H1 (cell line): ENCODE data around the gene SSMEM1. TPM values are rescaled to one million over a fixed set of nuclear protein-coding genes. Genes with fewer than 3 reads are reported as not detected.

Experiments
- CTCF ChIA-PET: fragments of 300-600 bp; sonication (Branson Sonifier 250); formaldehyde crosslinking; loops from one replicate; lab custom pipeline; 2021; ENCODE audit not compliant: partially characterized antibody; lab: Charles Lee
- POLR2A ChIA-PET: fragments of 300-600 bp; sonication (Branson Sonifier 250); formaldehyde crosslinking; loops from one replicate; lab custom pipeline; 2021; ENCODE audit warnings: inconsistent platforms; ENCODE audit not compliant: partially characterized antibody; lab: Charles Lee
- DNase-seq, 2 experiments: peaks; one replicate each; pipeline versions ENCODE4 v3.0.0 to v3.0.0-alpha.2; 2010 to 2022; ENCODE audit warnings: low spot score in 2 of 2, low read depth in 1 of 2, mixed read lengths in 1 of 2
- FAIRE-seq: peaks from 2 replicates; lab custom pipeline; 2011; peaks lifted over from hg19 to GRCh38; lab: Jason Lieb, UNC
- H2AFZ ChIP-seq: 2 replicates; pipeline ENCODE4 v1.8.1; 2012; ENCODE audit warnings: low read length, inconsistent platforms
- H2AK5ac ChIP-seq: 2 replicates; pipeline ENCODE4 v1.6.1; 2013; ENCODE audit warnings: low read depth, low read length
- H2BK120ac ChIP-seq: replicated peaks from 2 replicates; pipeline ENCODE3; 2013; ENCODE audit warnings: low read depth, low read length, inconsistent platforms
- H2BK12ac ChIP-seq: 2 replicates; pipeline ENCODE4 v1.6.1; 2013; ENCODE audit warnings: low read depth, low read length
- H2BK15ac ChIP-seq: 2 replicates; pipeline ENCODE4 v1.6.1; 2013; ENCODE audit warnings: low read length
- H2BK20ac ChIP-seq: 2 replicates; pipeline ENCODE4 v1.6.1; 2013; ENCODE audit warnings: low read length
- H2BK5ac ChIP-seq: 2 replicates; pipeline ENCODE4 v1.6.1; 2013; ENCODE audit warnings: low read depth, low read length
- H3K14ac ChIP-seq: 2 replicates; pipeline ENCODE4 v1.6.1; 2013; ENCODE audit warnings: inconsistent platforms; ENCODE audit not compliant: insufficient read length
- H3K18ac ChIP-seq: 2 replicates; pipeline ENCODE4 v1.6.1; 2013; ENCODE audit warnings: low read length; ENCODE audit errors: extremely low read depth
- H3K23ac ChIP-seq: 2 replicates; pipeline ENCODE4 v1.6.1; 2013; ENCODE audit warnings: inconsistent platforms; ENCODE audit not compliant: insufficient read length
- H3K23me2 ChIP-seq: 2 replicates; pipeline ENCODE4 v1.6.1; 2013; ENCODE audit warnings: low read depth, low read length
- H3K27ac ChIP-seq: 2 replicates; pipeline ENCODE4 v1.6.1; 2011; ENCODE audit warnings: low read depth, low read length, inconsistent platforms
- H3K27me3 ChIP-seq, 4 experiments: replicated peaks in 1 of 4; 1 replicate in 1 of 4; 2 replicates in 3 of 4; pipeline versions ENCODE4 v1.6.1 to v1.8.1; 2011 to 2013; ENCODE audit warnings: low read length in 3 of 4, mild to moderate bottlenecking in 3 of 4, inconsistent platforms in 2 of 4, mixed read lengths in 2 of 4, moderate library complexity in 1 of 4; ENCODE audit not compliant: control insufficient read depth in 3 of 4, insufficient read depth in 3 of 4; ENCODE audit errors: extremely low read depth in 1 of 4
- H3K36me3 ChIP-seq, 4 experiments: 2 replicates each; pipeline versions ENCODE4 v1.6.1 to v1.8.1; 2011 to 2013; ENCODE audit warnings: mild to moderate bottlenecking in 4 of 4, low read length in 3 of 4, moderate library complexity in 2 of 4, control low read depth in 1 of 4, inconsistent platforms in 1 of 4; ENCODE audit not compliant: insufficient read depth in 4 of 4, control insufficient read depth in 2 of 4
- H3K4ac ChIP-seq: replicated peaks from 2 replicates; pipeline ENCODE3; 2013; ENCODE audit warnings: low read length, low read depth, mixed read lengths, inconsistent platforms; ENCODE audit not compliant: insufficient read length
- H3K4me1 ChIP-seq, 4 experiments: replicated peaks in 1 of 4; 1 replicate in 1 of 4; 2 replicates in 3 of 4; pipeline versions ENCODE4 v1.6.1 to v1.8.1; 2011 to 2013; ENCODE audit warnings: low read length in 3 of 4, inconsistent platforms in 2 of 4, mixed read lengths in 1 of 4; ENCODE audit not compliant: insufficient read depth in 4 of 4, control insufficient read depth in 3 of 4
- H3K4me2 ChIP-seq, 2 experiments: 2 replicates each; pipeline versions ENCODE4 v1.6.1 to v1.8.1; 2011 to 2013; ENCODE audit warnings: low read depth in 2 of 2, low read length in 2 of 2, control low read depth in 1 of 2, inconsistent platforms in 1 of 2, mild to moderate bottlenecking in 1 of 2; ENCODE audit not compliant: insufficient read depth in 1 of 2
- H3K4me3 ChIP-seq, 4 experiments: fragments of 200-600, 300-600 bp in 1 of 4; sonication (generic), shearing (Covaris generic), sonication (Bioruptor Twin) in 1 of 4; 2 replicates each; pipeline versions ENCODE4 v1.5.1 to v1.8.1; 2011 to 2016; ENCODE audit warnings: low read length in 4 of 4, low read depth in 3 of 4, control low read depth in 2 of 4, inconsistent platforms in 2 of 4, mild to moderate bottlenecking in 2 of 4, mixed read lengths in 1 of 4, moderate library complexity in 1 of 4; ENCODE audit not compliant: insufficient read depth in 2 of 4; ENCODE audit errors: extremely low read depth in 1 of 4
- H3K56ac ChIP-seq: replicated peaks from 2 replicates; pipeline ENCODE3; 2013; ENCODE audit warnings: low read depth, mild to moderate bottlenecking, mixed read lengths, low read length, inconsistent platforms; ENCODE audit not compliant: insufficient read length
- H3K79me1 ChIP-seq: 2 replicates; pipeline ENCODE4 v1.6.1; 2013; ENCODE audit warnings: low read depth, low read length, control low read depth
- H3K79me2 ChIP-seq, 2 experiments: 2 replicates each; pipeline versions ENCODE4 v1.6.1 to v1.8.1; 2012 to 2013; ENCODE audit warnings: low read length in 2 of 2, mild to moderate bottlenecking in 2 of 2, inconsistent platforms in 1 of 2; ENCODE audit not compliant: insufficient read depth in 2 of 2, control insufficient read depth in 1 of 2
- H3K9ac ChIP-seq, 4 experiments: replicated peaks in 1 of 4; 1 replicate in 1 of 4; 2 replicates in 3 of 4; pipeline versions ENCODE4 v1.6.1 to v1.8.1; 2011 to 2013; ENCODE audit warnings: low read depth in 3 of 4, low read length in 3 of 4, control low read depth in 2 of 4, mild to moderate bottlenecking in 2 of 4, moderate library complexity in 2 of 4, inconsistent platforms in 1 of 4; ENCODE audit errors: extremely low read depth in 1 of 4
- H3K9me3 ChIP-seq, 2 experiments: 2 replicates each; pipeline versions ENCODE4 v1.6.1 to v1.8.1; 2012 to 2013; ENCODE audit warnings: mild to moderate bottlenecking in 2 of 2, moderate library complexity in 2 of 2, control low read depth in 1 of 2, inconsistent platforms in 1 of 2, low read depth in 1 of 2, low read length in 1 of 2, mixed read lengths in 1 of 2; ENCODE audit not compliant: insufficient read depth in 2 of 2
- H4K20me1 ChIP-seq, 2 experiments: replicated peaks in 1 of 2; 2 replicates each; pipeline versions ENCODE3 to v1.8.1; 2011 to 2013; ENCODE audit warnings: inconsistent platforms in 2 of 2, low read length in 2 of 2, mild to moderate bottlenecking in 1 of 2; ENCODE audit not compliant: insufficient read depth in 2 of 2, control insufficient read depth in 1 of 2
- H4K5ac ChIP-seq: 2 replicates; pipeline ENCODE4 v1.6.1; 2013; ENCODE audit warnings: low read length, low read depth, mixed read lengths, inconsistent platforms; ENCODE audit not compliant: insufficient read length
- H4K8ac ChIP-seq: 2 replicates; pipeline ENCODE4 v1.8.0; 2013; ENCODE audit warnings: mild to moderate bottlenecking, moderate library complexity, low read length, inconsistent platforms; ENCODE audit not compliant: insufficient read depth; ENCODE audit errors: extremely low read depth
- H4K91ac ChIP-seq: replicated peaks from 2 replicates; pipeline ENCODE3; 2013; ENCODE audit warnings: low read length, mixed read lengths, inconsistent platforms; ENCODE audit not compliant: insufficient read length
- CREB1 ChIP-seq: IDR thresholded peaks from 2 replicates; pipeline ENCODE4 v1.6.1; 2012; ENCODE audit warnings: inconsistent platforms
- GTF2F1 ChIP-seq: IDR thresholded peaks from 2 replicates; pipeline ENCODE4 v1.6.1; 2012; ENCODE audit warnings: low read depth, low read length, improper control_type of control experiment, borderline replicate concordance
- HDAC2 ChIP-seq, 2 experiments: fragments of 300-600 bp in 1 of 2; sonication (generic) in 1 of 2; IDR thresholded peaks; 2 replicates each; pipeline ENCODE4 v1.6.1; 2011 to 2012; ENCODE audit warnings: low read depth in 2 of 2, low read length in 2 of 2, mild to moderate bottlenecking in 2 of 2, moderate library complexity in 2 of 2, borderline replicate concordance in 1 of 2, inconsistent platforms in 1 of 2
- KDM1A ChIP-seq: fragments of 200-600, 300-600 bp; sonication (generic); IDR thresholded peaks from 2 replicates; pipeline ENCODE4 v1.7.1; 2016; ENCODE audit warnings: mild to moderate bottlenecking, low read length, borderline replicate concordance
- KDM5A ChIP-seq: fragments of 200-600 bp; IDR thresholded peaks from 2 replicates; pipeline ENCODE4 v1.7.1; 2012; ENCODE audit warnings: mild to moderate bottlenecking, low read length, inconsistent platforms, mixed read lengths
- SP4 ChIP-seq: IDR thresholded peaks from 2 replicates; pipeline ENCODE4 v1.6.1; 2012; ENCODE audit warnings: low read length, inconsistent platforms
- TBP ChIP-seq: IDR thresholded peaks from 2 replicates; pipeline ENCODE4 v1.6.1; 2011; ENCODE audit warnings: low read depth, low read length, improper control_type of control experiment
- WGBS, 2 experiments: shearing (Covaris generic) in 1 of 2; methylation state at CpG; one replicate each; pipeline versions ENCODE4 v1.1.6 to v1.1.7; 2013 to 2015; ENCODE audit warnings: low lambda C conversion rate in 2 of 2, mixed read lengths in 2 of 2, inconsistent platforms in 1 of 2, low coverage in 1 of 2, missing lambda C conversion rate in 1 of 2; ENCODE audit not compliant: insufficient replicate concordance in 2 of 2, insufficient coverage in 1 of 2, insufficient read length in 1 of 2; ENCODE audit errors: extremely low coverage in 1 of 2, missing lambda C conversion rate in 1 of 2; 5-methylcytosine and 5-hydroxymethylcytosine counted together
- polyA plus RNA-seq, 7 experiments: library from polyadenylated mRNA; depleted of rRNA in 3 of 7; stranded (reverse) in 5 of 7; unstranded in 2 of 7; fragments of >200 nt in 5 of 7; fragments of 200-250 nt in 2 of 7; gene quantifications; 1 replicate in 5 of 7; 2 replicates in 1 of 7; 4 replicates in 1 of 7; pipeline versions ENCODE4 v1.2.1 to v1.2.3, GENCODE V29; 2011 to 2013; ENCODE audit warnings: missing spikeins in 2 of 7, mixed read lengths in 2 of 7
- total RNA-seq: library from RNA; stranded (reverse); fragmentation: NEBNext Ultra II Directional; extraction: Animal tissue kit (Norgen Biotek cat#: 25700); gene quantifications from 2 replicates; pipeline ENCODE4 v1.2.1, GENCODE V29; 2021

Gene SSMEM1
- total and polyA plus RNA-seq, 2 of the 8 experiments (the other 6 are each of a cell fraction or from before 2014, with no cell fraction given) = not detected

DNA sequence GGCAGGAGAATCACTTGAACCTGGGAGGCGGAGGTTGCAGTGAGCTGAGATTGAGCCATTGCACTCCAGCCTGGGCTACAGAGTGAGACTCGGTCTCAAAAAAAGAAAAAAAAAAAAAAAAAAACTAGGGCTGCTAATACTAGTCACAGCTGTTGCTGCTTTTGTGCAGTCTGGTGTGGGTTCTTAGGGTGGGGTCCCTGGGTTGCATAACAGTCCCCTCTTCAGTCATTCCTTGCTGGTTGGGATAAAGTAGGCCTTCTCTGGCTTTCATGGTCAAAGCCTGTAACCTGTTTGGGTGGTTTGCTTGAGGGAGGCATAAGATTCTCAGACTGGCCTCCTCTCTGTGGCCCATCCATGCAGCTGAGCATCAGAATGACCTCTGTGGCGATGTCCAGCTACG lies 14.1 kb downstream of the SSMEM1 start:
- Histone ChIP-seq H2BK20ac (no peak overlapping the region), H4K91ac (no peak overlapping the region), H3K27me3 (no peaks in the 10 kb centered on the region), H3K79me1 (no peaks in the 10 kb centered on the region), H2BK120ac (no peak overlapping the region), H4K8ac (no peak overlapping the region), H2AFZ (no peak overlapping the region), H3K9me3 (no peaks in the 10 kb centered on the region), H3K56ac (no peak overlapping the region), H3K36me3 (no peaks in the 10 kb centered on the region), H3K18ac (no peak overlapping the region), H4K20me1 (no peaks in the 10 kb centered on the region), H3K23me2 (no peaks in the 10 kb centered on the region), H3K4ac (no peak overlapping the region), H3K23ac (no peak overlapping the region)
- DNase-seq = no peak
- TF ChIP-seq GTF2F1 = no peak
- TF ChIP-seq KDM1A = no peak
- TF ChIP-seq SP4 = no peak
- TF ChIP-seq TBP = no peak
- TF ChIP-seq KDM5A = no peak
- no peak for TF ChIP-seq HDAC2 (IDR thresholded peaks at IDR 0.05; ENCODE audit: borderline replicate concordance in 1 of 2, low read depth in 2 of 2, low read length in 2 of 2)
- no peak for TF ChIP-seq CREB1
- TF ChIP-seq, all 59 proteins: peak for 0
- Histone ChIP-seq H2AK5ac (no peak overlapping the region), H3K27ac (no peak overlapping the region), H3K14ac (no peak overlapping the region), H3K4me3 (no peak overlapping the region), H3K4me2 (no peak overlapping the region), H2BK12ac (no peak overlapping the region), H3K4me1 (no peaks in the 10 kb centered on the region), H4K5ac (no peak overlapping the region), H2BK15ac (no peak overlapping the region), H2BK5ac (no peak overlapping the region), H3K9ac (no peak overlapping the region), H3K79me2 (no peaks in the 10 kb centered on the region)
- FAIRE-seq = no peak
- POLR2A ChIA-PET = interaction anchor here (0.7 kb wide), 1 partner anchor 17 kb away, joined by 3 read pairs; the partner anchor contains the start of gene TMEM209
- WGBS, 2 experiments = 80% methylated on average over 1 of the region's 4 CpGs; no CpG with 5 or more reads in 1 of the 2 experiments
- CTCF ChIA-PET = interaction anchor here (0.7 to 1.1 kb wide), 4 partner anchors 10 to 102 kb away, joined by 3 to 4 read pairs (median 3); no protein-coding TSS in a partner anchor
